Stimulated activated CD4-positive, alpha-beta T cell treated with anti-CD3 and anti-CD28 coated beads, Interleukin-1b, Interleukin-23, amount 100 ng/mL, for 1 hour (primary cell): ENCODE measurements around the gene TRMT11.
"Not testable (repeated sequence)": the region's sequence is repeated elsewhere in the genome, so short reads cannot be mapped to it uniquely, and the experiment has no call there.

Experiments used
- DNase-seq, 2 donors: peaks; one replicate each; pipeline ENCODE4 v3.0.0-alpha.2; 2020; ENCODE audit warnings: low read depth in 2 of 2

TRMT11 gene

DNA sequence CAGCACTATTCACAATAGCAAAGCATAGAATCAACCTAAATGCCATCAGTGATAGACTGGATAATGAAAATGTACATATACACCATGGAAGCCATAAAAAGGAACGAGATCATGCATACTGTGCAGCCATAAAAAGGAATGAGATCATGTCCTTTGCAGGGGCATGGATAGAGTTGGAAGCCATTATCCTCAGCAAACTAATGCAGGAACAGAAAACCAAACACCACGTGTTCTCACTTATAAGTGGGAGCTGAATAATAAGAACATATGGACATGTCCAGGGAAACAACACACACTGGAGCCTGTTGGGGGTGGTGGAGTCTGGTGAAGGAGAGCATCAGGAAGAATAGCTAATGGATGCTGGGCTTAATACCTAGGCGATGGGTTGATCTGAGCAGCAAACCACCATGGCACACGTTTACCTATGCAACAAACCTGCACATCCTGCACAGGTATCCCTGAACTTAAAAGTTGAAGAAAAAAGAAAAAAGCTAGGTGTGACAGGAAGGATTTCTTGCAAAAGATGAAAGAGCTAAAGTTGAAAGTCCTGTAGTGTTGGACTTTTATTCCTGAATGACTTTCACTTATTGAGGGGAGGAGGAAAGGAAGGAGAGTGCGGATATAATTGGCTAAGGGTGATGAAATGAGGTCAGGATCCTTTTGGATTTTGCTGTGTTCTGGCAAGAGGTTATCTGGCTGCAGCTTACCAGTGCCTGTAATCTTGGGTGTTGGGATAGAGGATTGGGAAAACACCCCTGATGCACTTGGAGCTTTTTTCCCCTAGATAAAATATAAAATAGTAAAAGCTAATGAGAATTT, 8.5 kb downstream of the TRMT11 start:
- no peak for DNase-seq

DNA sequence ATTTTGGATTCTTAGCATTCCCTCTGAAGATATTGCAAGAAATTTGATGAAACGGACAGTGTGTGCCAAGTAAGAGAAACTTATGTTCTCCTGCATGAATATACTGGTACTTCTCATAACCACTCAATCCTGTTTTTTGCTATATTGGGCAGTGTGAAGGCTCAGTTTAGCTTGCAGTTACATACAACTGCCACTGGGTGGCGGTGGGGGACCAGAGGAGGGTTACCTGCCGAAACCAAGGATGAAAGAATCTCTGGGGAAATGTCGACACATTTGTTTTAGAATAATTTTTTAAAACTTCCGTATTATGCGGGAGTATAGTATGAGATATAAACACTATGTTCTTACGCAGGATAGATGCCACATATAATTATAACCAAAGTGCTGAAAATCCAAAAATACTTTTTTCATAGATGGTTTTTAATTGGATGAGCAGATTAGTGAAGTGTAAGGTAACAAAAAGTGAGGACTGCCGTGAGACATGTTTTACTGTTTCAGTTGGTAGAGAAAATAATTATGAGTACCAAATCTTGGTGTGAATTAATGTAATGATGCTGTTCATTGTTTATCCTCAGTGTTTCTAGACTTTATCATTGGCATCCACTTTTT, 9.7 kb downstream of the TRMT11 start:
- peak; percentile 37 to 56 for DNase-seq

DNA sequence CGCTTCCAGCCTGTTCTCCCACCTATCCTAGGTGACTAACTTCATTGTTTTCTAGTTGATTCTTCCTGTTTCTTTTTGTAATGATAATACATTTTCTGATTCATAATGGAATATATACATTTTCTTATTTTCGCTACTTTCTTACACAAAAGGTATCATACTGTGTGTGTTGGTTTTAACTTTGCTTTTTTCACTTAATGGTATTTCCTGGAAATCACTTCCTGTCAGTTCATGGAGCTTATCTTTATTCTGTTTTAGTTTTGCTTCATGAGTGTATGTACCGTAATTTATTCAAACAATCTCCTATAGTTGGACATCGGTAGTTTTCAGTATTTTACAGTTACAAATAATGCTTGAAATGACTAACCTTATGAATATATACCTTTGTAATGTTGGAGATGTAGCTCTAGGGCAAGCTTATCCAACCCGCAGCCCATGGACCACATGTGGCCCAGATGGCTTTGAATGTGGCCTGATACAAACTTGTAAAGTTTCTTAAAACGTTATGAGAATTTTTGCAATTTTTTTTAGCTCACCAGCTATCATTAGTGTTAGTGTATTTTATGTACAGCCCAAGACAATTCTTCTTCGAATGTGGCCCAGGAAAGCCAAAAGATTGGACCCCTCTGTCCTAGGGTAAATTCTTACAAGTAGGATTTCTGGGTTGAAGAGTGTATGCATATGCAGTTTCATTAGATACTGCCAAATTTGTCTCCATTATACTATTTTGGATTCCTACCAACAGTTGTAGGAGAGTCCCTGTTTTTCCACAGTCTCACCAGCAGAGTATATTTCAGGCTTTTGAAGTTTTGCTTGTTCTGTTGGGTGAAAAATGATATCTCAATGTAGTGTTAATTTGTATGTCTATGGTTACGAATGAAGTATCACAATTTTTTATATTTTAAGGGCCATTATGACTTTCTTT, 16.7 kb downstream of the TRMT11 start:
- no peak for DNase-seq

DNA sequence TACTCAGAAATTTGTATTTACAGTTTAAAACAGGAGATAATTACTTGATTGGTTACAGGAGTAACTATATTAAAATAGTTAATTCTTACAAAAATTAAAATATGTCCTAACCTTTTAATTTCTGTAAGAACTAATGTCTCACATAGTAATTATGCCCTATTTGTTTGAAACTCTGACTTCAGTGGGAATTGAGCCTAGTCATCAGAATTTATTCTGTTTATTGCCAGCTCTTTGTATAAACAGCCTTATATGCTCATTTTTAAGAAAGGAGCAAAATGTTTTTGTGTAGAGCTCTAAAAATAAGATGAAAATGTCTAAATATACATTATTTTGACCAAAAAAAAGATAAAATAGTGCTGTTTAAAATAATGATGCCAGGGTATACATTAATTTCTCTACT, 21.5 kb downstream of the TRMT11 start:
- DNase-seq, result no peak

DNA sequence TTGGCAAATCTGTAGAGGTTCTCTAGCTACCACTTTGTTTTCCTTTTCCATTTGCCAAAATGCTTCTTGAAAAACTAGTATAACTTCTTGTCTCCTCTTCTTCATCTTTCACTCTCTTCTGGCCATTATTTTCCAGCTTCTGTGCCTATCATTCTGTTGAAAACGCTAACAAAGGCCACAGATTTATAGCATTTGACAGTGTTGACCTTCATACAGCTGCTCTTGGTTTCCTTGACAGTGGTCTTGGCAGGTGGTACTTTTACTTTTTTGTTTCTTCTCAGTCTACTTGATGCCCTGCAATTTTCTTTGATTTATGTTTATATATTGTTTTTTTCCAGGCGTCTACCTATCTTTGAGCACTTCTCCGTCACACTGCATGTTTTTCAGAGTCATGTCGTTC, 23.7 kb downstream of the TRMT11 start:
- no peak for DNase-seq

- DNase-seq, result no peak
These were observed 29.5 kb downstream of the TRMT11 start for GRCh38 chr6:126015863-126016262.

DNA sequence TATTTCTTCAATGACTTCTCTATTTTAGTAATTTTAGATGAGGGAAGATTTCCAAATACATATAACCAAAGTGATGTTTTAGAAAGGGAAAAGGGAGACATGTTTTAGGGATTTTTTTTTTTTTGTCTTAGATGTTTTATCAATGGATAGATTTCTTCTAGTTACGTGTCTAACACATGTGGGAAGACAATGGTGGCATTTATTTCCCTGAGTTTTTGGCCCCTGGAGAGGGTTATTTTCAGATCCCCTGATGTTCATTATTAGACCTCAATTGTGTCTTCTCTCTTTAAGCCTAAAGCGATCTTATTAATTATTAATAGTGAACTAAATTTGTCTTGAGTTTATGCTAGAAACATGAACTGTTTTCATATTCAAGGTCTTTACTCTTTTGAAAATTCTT, 30.3 kb downstream of the TRMT11 start:
- no peak for DNase-seq

GRCh38 chr6:126017668-126018067, 31.3 kb downstream of the TRMT11 start:
- DNase-seq, result no peak

DNA sequence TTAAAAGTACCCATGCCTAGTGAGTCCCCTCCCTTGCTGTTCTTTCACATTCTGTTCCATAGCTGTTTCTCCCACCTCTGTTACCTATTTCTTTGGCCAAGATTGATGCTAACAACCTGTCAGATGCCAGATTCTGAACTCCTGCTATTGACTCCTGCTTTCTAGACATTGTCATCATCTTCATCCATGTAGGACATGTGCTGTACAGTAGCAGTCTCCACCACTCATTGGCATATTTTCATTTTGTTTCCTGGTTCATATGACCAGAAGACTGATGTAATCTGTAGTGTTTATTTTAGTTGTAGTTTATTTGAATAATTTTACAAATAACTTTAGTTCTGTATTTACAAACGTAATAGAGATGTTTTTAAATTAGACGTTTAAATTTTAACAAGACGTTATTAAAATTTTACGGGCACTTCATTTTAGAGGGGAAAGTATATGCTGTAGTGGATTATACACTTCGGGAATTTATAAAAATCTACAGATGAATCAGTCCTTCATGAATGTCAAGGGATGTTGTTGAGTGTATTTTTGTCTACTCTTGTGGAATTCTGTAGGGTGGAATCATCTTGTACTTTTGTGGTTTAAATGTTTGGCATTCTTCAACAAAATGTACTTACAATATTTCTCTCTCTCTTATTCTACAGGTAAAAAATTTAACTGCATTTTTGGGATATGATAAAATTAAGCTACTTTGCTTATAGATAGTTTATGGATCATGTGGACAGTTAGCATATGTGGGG, 34.1 kb downstream of the TRMT11 start:
- no peak for DNase-seq

- not testable (repeated sequence) for DNase-seq
These were observed 37.1 kb downstream of the TRMT11 start for GRCh38 chr6:126023474-126023873.

DNA sequence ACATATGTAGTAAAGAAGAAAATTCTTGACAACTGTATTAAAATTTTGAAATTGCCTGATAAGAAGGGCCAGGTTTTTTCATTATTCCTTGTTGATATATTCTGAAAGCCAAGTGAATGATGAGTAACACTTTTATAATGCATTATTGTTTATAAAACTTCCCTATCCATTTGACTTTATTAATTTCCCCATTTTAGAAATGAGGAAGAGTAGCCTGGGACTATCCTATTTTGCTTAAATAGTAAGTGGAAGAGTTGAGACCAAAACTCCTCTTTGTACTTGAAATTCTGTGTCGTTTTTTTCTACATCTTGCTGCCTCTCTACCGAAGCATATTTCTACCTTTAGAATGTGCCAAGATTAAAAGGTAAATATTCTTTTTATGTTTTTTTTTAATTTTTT, 39.7 kb downstream of the TRMT11 start:
- DNase-seq, result no peak

GRCh38 chr6:126027601-126028000, 41.3 kb downstream of the TRMT11 start:
- no peak for DNase-seq

GRCh38 chr6:126030045-126030444, 43.7 kb downstream of the TRMT11 start:
- no peak for DNase-seq

GRCh38 chr6:126033696-126034095, 47.4 kb downstream of the TRMT11 start:
- no peak for DNase-seq

GRCh38 chr6:126034656-126035055, 48.3 kb downstream of the TRMT11 start:
- DNase-seq, result no peak

DNA sequence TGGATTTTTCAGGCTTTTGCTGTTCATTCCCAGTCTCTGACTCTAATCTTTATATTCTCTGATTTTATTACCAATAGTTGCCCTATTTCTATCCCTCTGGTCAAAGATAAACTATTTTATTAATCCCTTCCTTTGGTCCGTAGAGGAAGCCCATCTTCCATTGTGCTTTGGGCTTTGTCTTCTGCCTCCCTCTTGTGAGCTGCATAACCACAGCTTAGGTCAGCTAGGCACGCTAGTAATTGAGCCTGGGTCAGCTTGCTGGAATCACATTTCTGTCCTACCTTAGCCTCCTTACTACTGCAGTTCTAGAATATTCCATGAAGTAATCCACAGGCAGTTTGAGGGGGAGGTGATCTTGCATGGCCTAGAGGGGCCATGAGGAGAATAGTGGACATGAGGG, 49.4 kb downstream of the TRMT11 start:
- DNase-seq, result no peak

DNA sequence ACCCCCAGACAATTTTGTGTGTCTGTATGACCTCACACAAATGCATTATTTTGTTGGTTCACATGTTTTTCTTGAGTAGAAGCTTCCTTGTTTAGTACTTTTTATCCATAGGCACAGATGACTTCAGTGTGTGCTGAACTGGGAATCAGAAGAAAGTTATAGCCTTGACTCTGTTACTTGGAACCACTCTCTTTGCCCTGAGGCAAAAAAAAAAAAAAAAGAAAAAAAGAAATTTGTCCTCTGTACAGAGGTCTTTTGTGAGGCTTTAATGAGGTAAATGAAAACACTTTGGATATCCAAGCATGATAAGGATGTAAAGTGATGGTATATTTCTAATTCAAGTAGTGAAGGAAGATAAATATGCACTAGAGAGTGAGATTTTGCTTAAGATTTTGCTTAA, 51.9 kb downstream of the TRMT11 start:
- DNase-seq, result no peak

- no peak for DNase-seq
These were observed 52.9 kb downstream of the TRMT11 start for GRCh38 chr6:126039284-126039683.

GRCh38 chr6:126040394-126040793, 54.1 kb downstream of the TRMT11 start:
- DNase-seq, result no peak

- DNase-seq, result no peak
These were observed 54.5 kb downstream of the TRMT11 start for GRCh38 chr6:126040826-126041225.

DNA sequence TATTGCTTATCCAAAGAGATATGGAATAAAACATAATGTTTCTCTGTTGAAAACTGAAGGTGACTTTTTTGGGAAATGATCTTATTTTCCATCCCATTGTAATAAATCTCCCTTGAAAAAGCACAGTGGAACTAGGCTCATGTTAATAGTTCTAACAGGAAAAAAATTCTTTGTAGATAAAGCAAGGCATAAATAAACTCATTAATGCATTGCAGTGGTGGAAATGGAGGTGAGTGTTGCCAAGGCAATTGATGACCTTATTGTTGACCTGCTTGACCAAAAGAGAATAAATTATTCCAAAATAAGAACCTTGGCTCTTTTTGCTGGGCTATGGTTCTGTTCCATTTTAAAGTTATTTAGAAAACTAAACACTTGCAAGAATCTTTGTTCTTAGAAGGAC, 55.2 kb downstream of the TRMT11 start:
- no peak for DNase-seq

DNA sequence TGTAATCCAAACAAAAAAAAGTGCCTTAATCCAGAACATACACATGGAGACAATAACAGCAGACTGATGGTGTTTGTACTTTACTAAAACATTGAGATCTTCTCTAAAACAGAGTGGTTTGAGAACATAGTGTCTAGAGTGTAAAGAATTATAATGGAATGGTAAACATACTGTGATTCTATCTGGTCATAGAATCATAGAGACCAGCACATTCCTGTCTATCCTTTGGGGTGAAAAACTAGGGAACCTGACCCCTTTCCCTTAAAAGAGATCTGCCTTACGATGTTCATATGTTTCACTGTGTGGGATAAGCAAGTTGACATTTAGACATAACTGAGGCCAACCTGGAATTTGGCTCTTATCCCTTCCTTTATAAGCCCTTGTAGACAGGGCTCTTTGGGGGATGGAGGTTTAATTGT, 55.7 kb downstream of the TRMT11 start:
- DNase-seq, result no peak
